Spleen (tissue), 3 donors: ENCODE results near the gene OR51B4.

ENCODE experiments used
- POLR2A ChIP-seq, 3 donors: fragments of 450-650 bp; IDR thresholded peaks; one replicate each; pipeline ENCODE4 v1.5.1; 2017; ENCODE audit warnings: antibody characterized with exemption in 3 of 3, mild to moderate bottlenecking in 1 of 3
- POLR2AphosphoS5 ChIP-seq, 3 donors: sonication (generic); formaldehyde crosslinking; IDR thresholded peaks; one replicate each; pipeline ENCODE4 v1.5.1; 2017; ENCODE audit warnings: antibody characterized with exemption in 3 of 3

- TF ChIP-seq POLR2AphosphoS5 (IDR thresholded peaks at IDR 0.05) (no peak), POLR2A (IDR thresholded peaks at IDR 0.05) (no peak)
Observed at GRCh38 chr11:5310423-5310822, 8.7 kb upstream of the OR51B4 start.
